GM19324 (cell line): ENCODE measurements around the gene NEU4.

Experiments
- ATAC-seq: cut with Tn5 transposase; IDR thresholded peaks from one replicate; pipeline ENCODE4 v1.9.1; 2021; ENCODE audit warnings: mild to moderate bottlenecking, moderate library complexity; ENCODE audit not compliant: unreplicated experiment, low FRiP score

Gene NEU4

DNA sequence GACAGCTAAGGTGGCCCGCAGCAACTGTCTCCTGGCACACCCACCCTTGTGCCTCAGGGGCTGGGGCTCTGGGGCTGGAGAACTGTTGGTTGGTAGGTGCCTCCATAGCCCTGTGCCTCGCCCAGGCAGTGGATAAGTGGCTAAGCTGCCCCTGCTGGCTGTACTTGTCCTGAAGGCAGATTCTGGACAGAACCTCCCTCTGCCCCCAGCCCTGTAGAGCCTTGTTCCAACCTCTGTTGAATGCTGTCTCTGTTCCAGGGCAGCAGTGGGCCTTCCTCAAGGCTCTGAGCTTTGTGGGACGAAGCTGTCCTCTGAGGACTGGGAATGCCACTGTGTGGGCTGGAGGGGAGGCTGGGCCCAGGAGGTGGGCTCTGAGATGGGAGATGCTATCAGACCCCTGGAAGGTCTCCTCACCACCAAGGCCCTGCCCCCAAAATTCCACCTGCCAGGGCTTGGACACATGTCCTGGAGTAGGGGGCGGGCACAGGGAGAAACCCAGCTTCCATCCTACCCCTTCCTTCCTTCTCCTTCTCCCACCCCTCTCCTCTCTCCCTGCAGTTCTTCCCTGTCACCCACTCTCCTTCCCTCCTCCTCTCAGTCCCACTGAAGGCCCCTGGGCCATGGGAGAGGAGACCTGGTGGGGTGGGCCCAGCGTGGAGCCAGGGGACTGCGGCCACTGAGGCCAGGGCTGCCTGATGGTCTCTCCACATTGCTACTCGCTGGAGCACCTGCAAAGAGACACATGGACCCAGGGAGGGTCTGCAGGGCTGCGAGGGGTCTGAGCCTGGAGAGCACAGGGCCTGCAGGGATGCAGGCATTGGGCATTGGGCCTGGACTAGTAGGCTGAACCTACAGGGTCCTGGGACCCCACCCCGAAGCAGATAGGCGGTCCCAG is 51.4 kb downstream of the NEU4 start:
- no peak for ATAC-seq

DNA sequence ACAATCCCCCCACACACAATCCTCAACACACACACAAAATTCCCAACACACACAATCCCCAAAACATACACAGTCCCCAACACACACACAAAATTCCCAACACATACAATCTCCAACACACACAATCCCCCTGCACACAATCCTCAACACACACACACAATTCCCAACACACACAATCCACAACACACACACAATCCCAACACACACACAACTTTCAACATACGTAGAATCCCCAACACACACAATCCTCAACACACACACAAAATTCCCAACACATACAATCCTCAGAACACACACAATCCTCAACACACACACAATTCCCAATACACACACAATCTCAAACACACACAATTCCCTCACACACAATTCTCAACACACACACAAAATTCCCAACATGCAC is 52.3 kb downstream of the NEU4 start:
- ATAC-seq, result no peak

DNA sequence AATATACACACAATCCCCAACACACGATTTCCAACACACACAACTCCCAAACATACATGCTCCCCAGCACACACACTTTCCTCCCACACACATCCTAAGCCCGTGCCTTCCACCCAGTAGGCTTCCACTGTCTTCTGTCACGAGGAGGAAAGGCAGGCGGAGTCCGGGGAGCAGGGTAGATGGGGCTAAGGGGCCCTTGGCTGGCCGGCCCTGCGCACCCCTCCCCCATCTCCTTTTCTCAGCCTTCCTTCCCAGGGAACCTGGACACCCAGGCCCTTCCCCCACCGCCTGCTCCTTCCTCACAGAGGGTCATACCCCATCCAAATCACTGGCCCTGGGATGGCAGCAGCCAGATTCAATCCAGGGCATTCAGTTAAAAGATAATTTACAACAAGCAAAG is 53.1 kb downstream of the NEU4 start:
- no peak for ATAC-seq

DNA sequence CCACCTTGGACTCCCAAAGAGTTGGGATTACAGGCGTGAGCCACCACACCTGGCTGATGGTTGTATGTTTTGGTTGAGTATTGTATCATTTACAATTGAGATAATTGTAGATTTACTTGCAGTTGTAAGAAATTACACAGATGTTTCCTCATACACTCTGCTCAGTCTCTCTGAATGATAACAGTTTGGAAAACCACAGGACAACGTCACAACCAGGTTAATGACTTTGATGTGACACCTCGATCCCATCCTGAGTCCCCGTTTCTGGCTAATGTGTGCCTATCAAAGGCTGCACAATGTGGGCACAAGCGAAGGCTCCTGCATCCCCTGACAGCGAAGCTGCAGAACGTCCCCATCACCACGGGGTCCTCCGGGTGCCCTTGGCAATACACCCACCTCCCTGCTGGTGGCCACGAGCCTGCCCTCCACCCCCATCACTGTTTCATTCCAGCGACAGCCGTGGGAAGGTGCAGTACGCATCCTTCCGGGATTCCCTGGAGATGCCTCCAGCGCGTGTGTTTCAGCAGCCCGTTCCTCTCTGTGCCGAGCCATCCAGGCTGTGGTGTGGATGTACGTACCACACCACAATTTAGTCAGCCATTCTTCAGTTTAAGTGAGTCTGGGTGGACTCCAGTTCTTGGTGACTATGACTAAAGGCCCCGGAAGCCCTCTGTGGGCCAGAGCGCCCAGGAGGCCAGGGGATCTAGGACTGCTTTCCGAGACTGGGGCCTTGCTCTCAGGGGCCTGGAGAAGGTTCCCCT is 54.0 kb downstream of the NEU4 start:
- ATAC-seq, result no peak

DNA sequence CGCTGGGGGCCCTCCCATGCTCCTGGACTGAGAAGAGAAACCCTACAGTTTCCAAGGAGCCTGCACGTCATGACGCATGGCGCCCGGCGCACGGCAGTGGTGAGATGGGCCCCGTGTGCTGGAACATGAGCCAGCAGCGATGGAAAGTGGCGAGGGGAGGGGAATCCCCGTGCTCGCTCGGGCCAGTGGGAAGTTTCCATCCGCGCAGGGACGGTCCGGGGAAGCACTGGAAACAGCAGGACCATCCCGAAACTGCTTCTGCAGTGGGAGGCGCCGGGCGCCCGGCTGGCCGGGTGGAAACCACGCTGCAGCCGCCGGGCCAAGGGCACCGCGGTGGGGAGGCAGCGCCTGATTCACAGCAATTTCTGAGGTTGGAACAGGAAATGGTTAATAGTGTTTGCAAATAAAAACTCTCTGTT is 54.6 kb downstream of the NEU4 start:
- no peak for ATAC-seq

DNA sequence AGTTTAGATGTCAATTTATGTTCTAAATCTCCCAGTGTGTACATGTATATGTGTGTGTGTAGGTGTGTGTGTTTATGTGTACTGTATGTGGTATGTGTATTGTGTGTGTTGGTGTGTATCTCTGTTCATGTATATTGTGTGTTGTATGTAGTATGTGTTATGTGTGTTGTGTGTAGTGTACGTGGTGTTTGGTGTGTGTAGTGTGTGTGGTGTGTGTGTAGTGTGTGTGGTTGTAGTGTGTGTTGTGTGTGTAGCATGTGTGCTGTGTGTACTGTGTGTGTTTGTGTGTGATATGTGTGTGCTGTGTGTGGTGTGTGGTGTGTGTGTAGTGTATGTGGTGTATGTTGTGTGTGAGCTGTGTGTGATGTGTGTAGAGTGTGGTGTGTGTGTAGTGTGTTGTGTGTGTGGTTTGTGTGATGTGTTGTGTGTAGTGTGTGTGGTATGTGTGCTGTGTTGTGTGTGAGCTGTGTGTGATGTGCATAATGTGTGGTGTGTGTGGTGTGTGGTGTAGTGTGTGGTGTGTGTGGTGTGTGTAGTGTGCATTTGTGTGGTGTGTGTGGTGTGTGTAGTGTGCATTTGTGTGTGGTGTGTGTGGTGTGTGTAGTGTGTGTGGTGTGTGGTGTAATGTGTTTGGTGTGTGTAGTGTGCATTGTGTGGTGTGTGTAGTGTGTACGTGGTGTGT is 55.3 kb downstream of the NEU4 start:
- no peak for ATAC-seq

DNA sequence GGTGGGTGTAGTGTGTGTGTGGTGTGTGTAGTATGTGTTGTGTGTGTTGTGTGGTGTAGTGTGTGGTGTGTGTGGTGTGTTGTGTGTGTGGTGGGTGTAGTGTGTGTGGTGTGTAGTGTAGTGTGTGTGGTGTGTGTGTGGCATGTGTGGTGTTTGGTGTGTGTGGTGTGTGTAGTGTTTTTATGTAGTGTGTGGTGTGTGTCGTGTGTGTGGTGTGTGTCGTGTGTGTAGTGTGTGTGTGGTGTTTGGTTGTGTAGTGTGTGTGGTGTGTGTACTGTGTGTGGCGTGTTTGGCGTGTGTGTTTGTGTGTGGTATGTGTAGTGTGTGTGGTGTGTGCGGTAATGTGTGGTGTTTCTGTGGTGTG is 55.8 kb downstream of the NEU4 start:
- no peak for ATAC-seq

DNA sequence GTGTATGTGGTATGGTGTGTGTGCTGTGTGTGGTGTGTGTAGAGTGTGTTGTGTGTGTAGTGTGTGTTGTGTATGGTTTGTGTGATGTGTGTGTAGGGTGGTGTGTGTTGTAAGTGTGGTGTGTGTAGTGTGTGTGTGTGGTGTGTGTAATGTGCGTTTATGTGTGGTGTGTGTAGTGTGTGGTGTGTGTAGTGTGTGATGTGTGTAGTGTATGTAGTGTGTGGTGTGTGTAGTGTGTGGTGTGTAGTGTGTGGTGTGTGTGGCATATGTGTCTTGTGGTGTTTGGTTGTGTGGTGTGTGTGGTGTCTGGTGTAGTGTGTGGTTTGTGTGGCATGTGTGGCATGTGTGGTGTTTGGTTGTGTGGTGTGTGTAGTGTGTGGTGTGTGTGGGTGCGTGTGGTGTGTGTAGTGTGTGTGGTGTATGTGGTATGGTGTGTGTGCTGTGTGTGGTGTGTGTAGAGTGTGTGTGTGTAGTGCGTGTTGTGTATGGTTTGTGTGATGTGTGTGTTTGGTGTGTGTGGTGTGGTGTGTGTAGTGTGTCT is 56.5 kb downstream of the NEU4 start:
- no peak for ATAC-seq

DNA sequence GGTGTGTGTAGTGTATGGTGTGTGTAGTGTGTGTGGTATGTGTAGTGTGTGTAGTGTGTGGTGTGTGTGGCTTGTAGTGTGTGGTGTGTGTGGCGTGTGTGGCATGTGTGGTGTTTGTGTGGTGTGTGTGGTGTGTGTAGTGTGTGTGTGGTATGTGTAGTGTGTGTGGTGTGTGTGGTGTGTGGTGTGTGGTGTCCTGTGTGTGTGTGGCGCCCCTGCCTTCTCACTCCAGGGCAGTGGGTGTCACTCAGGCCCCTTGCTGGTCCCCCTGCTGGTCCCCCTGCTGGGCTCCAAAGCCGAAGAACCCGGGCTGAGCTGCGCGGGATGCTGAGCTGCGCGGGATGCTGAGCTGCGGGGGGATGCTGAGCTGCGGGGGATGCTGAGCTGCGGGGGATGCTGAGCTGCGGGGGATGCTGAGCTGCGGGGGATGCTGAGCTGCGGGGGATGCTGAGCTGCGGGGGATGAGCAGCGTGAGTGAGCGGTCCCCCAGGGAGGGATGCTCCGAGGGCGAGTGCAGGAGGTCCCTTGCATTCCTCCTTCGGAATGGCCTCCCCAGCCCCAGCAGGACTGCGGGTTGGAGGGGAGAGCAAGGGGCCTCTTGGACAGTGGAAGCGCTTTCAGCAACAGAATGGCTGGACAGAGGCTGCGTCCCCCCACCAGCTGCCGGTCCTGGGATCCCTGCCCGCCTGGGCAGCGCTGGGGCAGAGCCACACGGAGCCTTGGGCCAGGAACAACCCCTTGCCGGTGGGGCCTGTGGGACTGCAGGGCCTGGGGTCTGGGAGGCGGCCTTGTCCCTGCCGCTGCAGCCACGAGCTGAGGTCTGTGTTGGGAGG is 57.2 kb downstream of the NEU4 start:
- ATAC-seq, result no peak
